GM13977 (cell line): ENCODE measurements around the gene SPECC1.
"Not testable (repeated sequence)": the region's sequence is repeated elsewhere in the genome, so short reads cannot be mapped to it uniquely, and the experiment has no call there.

Source experiments
- DNase-seq: peaks from one replicate; pipeline ENCODE4 v3.0.0; 2012; ENCODE audit warnings: low spot score
- in situ Hi-C: fragments of 300-500 bp; cut with MboI; formaldehyde crosslinking; loops from one replicate; pipeline ENCODE4 v1.12.0; 2022; ENCODE audit warnings: low sequenced_read_pairs, low pct_unique_long_range_greater_than_20kb, mixed read lengths, inconsistent platforms; ENCODE audit not compliant: unreplicated experiment
- TF ChIP-seq, protein P1 (sequence below): IDR thresholded peaks from 2 replicates; pipeline ENCODE4 v1.5.1; 2012; ENCODE audit warnings: mild to moderate bottlenecking, control low read depth; ENCODE audit not compliant: insufficient read depth; ENCODE audit errors: extremely low read depth, missing control alignments

The SPECC1 gene

DNA sequence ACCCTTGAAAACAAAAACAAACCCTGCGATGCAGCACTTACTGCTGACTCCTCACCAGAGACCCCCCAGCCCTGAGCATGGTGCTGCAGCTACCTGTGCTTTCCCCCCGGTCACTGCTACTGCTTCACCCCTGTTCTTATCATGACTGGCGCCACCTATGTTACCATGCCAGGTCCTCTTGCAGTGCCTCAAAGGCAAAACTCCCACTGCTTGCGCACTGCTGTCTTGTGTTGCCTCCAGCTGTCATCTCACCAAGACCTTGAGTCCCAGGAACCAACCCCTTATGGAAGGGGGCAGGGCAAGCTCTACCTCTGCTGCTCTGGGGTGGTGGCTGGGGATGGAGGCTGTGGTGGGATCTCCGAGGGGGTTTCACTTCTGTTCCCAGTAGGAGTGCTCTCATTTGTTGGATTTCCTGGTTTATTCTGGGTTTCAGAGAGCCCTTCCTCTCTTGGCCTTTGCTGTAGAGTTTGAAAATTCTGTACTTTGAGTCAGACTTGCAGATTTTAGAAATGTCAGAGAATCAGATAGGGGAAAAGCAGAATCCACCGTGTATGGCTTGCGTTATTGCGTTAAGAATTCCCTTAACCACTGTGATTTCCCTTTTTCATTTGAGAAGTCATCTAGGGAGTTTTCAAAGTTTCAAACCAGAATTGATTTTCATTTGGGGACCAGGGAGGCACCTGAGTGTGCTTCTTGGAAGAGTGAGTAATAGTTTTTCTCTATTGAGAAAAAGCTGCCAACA is 96.6 kb downstream of the SPECC1 start:
- TF ChIP-seq, protein P1, sequence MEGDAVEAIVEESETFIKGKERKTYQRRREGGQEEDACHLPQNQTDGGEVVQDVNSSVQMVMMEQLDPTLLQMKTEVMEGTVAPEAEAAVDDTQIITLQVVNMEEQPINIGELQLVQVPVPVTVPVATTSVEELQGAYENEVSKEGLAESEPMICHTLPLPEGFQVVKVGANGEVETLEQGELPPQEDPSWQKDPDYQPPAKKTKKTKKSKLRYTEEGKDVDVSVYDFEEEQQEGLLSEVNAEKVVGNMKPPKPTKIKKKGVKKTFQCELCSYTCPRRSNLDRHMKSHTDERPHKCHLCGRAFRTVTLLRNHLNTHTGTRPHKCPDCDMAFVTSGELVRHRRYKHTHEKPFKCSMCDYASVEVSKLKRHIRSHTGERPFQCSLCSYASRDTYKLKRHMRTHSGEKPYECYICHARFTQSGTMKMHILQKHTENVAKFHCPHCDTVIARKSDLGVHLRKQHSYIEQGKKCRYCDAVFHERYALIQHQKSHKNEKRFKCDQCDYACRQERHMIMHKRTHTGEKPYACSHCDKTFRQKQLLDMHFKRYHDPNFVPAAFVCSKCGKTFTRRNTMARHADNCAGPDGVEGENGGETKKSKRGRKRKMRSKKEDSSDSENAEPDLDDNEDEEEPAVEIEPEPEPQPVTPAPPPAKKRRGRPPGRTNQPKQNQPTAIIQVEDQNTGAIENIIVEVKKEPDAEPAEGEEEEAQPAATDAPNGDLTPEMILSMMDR, result no peak
- in situ Hi-C loops, result no loop called here
- DNase-seq, result no peak

DNA sequence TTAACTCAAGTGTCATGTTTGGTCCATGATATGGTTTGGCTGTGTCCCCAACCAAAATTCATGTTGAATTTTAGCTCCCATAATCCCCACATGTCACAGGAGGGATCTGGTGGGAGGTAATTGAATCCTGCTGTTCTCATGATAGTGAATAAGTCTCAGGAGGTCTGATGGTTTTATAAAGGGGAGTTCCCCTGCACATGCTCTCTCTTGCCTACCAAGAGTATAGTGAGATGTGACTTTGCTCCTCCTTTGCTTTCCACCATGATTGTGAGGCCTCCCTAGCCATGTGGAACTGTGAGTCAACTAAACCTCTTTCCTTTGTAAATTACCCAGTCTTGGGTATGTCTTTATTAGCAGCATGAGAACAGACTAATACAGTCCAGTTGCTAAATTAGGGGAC is 97.3 kb downstream of the SPECC1 start:
- in situ Hi-C loops, result not testable (repeated sequence)

DNA sequence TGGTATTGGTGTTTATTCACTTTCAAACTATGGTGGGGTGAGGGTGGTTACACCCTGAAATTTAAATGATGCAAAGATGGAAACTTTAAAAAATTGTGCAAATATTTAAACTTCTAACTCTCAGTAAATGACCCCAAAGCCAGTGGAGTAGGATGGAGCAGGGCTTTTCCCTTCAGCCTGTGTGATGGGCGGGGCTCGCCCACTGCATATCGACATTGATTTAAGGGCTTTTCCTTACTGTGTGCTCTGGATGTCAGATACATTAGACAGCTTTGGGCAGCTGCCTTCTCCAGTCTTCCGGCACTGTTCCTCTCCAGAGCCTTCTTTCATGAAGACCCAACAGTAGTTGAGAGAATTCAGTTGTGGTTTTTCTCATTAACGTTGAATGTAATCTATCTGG is 99.9 kb downstream of the SPECC1 start:
- in situ Hi-C loops, result no loop called here
- no peak for DNase-seq
- TF ChIP-seq, protein P1, result no peak

More for the DNA sequence above, 97.3 kb downstream of the SPECC1 start:
- not testable (repeated sequence) for DNase-seq

DNA sequence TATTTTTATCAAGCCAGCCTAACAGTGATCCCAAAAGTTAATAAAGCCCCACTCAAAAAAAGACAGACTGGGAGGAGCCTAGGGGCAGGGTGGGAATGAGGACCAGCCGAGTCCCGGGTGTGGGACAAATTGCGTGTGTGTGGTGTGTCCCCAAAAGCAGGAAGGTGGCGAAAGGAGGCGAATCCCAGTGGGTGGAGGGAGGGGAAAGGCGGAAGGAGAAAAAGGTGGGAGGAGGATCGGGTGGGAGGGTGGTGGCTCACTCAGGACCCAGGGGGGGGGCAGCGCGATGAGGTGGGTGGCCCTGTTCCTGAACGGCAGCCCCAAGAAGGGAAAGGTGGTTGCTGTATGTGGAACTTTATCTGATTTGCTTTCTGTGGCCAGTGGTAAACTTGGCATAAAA is 102.4 kb downstream of the SPECC1 start:
- TF ChIP-seq, protein P1, result no peak
- in situ Hi-C loops, result loop anchor here (5.0 kb wide), 1 partner anchor 119 kb away; no protein-coding TSS in a partner anchor
- no peak for DNase-seq

DNA sequence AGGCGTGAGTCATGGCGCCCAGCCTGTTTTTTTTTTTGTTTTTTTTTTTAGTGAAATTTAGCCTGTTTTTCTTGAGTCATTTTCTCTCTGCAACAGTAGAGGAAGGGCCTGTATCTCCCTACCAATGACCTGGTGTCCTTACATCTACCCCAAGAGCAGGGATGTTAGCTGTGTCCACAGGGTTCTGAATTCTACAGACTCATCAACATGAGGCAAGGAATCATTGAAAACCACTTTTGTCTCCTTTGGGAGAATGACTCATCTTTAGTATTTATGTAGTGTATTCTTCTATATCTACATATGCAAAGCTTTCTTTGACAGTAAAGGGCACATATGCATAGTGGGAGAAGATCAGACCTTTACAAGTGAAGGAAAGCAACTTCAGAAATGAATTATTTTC is 105.3 kb downstream of the SPECC1 start:
- DNase-seq, result no peak
- in situ Hi-C loops, result loop anchor here (5.0 kb wide), 1 partner anchor 122 kb away; no protein-coding TSS in a partner anchor
- TF ChIP-seq, protein P1, result no peak

DNA sequence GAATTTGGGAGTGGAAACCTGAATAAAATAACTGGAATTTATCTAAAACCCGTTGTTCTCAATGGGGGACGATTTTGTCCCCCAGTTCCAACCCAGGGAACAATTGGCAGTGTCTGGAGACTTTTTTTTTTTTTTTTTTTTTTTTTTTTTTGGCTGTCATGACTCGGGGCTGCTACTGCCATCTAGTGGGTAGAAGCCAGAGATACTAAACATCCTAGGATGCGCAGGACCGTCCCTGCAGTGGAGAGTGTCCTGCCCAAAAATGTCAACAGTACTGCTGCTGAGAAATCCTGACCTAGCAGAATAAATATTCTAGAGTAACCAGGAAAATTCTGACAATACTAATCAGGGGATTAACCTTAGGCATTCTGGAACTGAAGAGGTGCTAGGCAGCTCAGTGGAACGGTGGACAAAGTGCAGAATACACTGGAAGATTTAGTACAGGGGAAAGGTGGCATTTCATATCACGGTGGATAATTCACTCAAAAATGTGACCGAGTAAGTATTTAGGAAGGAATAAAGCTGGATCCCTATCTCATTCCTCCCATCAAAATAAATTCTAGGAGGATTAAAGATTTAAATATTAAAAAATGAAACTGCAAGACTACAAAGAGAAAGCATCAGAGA is 107.6 kb downstream of the SPECC1 start:
- TF ChIP-seq, protein P1, result peak; percentile 66
- in situ Hi-C loops, result no loop called here
- peak; percentile 55 for DNase-seq

DNA sequence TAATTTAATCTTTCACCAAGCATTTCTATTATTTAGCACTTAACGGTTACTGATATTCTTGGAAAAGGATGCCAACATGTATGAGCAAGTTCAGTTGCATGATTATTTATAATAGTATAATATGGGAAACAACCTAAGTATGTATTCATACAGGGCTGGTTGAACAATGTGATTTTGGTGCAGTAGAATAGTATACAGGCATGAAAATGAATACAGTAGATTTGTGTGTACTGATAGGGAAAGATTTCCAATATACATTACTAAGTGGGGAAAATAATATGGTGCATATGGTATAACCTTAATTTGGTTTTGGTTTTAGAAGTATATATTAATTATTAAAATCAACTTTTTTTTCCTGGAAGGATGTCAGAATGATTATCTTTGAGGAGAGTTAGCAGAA is 109.1 kb downstream of the SPECC1 start:
- TF ChIP-seq, protein P1, result no peak
- DNase-seq, result no peak
- in situ Hi-C loops, result no loop called here
